ENCODE results near the gene SPATC1L.

SPATC1L gene

DNA sequence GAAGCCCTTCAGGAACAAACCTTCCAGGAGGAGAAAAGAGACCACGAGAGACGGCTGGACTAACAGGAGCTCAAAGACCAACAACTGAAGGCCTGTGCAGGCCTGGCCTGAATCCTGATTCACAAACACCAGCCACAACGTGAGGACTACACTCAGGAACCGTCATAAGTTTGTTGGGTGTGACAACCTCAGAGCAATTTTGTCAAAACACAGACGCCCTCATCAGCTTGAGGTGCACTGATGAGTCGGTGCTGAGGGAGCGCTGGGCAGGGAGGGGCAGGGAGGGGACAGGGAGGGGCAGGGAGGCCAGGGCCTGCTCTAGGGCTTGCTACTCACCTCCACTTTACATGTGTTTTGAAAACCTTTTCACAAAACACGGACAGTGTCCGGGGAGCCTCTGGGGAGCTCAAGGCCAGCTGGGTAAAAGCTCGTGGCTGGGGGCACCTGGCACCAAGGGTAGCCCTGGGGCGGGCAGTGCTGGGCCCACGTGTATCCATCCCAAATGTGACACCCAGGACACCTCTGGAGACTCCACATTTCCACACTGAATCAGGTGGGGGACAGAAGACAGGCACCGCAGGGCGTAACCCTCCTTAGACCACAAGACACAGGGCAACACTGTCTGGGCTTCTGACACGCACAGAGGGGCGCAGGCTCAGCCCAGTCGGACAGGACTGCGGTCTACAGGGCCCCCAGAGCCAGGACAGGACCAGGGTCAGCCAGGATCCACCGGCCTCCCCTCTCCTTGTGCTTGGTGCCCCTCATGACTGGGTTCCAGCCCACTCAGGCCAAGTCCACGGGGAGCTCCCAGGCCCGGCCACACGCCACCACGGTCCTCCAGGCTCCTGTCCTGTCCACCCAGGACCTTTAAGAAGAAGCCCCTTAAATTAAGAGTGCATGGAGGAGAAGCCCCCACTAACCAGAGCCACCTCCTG is 27.8 kb upstream of the SPATC1L start:
- Histone ChIP-seq H3K36me3 (ENCODE audit: control insufficient read depth in 1 of 2, insufficient read depth in 2 of 2, low read depth in 1 of 2, low read length in 2 of 2) (peaks cover 90% of the 10 kb centered on the region in 2 experiments), H2AK5ac (ENCODE audit: low read length, severe bottlenecking) (no peak overlapping the region), H3K27ac (ENCODE audit: low read length, poor library complexity, severe bottlenecking) (no peak overlapping the region), H3K27me3 (ENCODE audit: control insufficient read depth in 1 of 2, insufficient read depth in 1 of 2, low read length in 2 of 2) (no peaks in the 10 kb centered on the region), H2BK5ac (ENCODE audit: low read depth, low read length, poor library complexity, severe bottlenecking) (no peak overlapping the region), H3K9ac (ENCODE audit: low read length) (no peak overlapping the region), H3K4me2 (ENCODE audit: low read length, poor library complexity, severe bottlenecking) (no peak overlapping the region), H3K4me3 (ENCODE audit: insufficient read depth in 1 of 2, low read depth in 1 of 2, low read length in 2 of 2) (no peak overlapping the region), H4K91ac (ENCODE audit: low read length) (no peak overlapping the region), H3K18ac (ENCODE audit: low read depth in 1 of 2, low read length in 2 of 2) (no peak overlapping the region), H3K9me3 (ENCODE audit: control insufficient read depth, low read length) (no peaks in the 10 kb centered on the region), H4K8ac (ENCODE audit: low read length) (no peak overlapping the region), H3K14ac (ENCODE audit: low read length in 2 of 2) (no peak overlapping the region), H3K4me1 (ENCODE audit: control insufficient read depth, insufficient read depth, low read depth, low read length) (peaks cover 11% of the 10 kb centered on the region), H2BK12ac (ENCODE audit: low read length in 2 of 2) (no peak overlapping the region), H3K79me1 (replicated peaks; ENCODE audit: low read length, poor library complexity, severe bottlenecking) (peaks cover 56% of the 10 kb centered on the region), H2AFZ (ENCODE audit: low read depth, low read length) (no peak overlapping the region), H3K23ac (ENCODE audit: low read length in 2 of 2) (no peak overlapping the region), H3K4ac (ENCODE audit: low read depth in 1 of 2, low read length in 2 of 2) (no peak overlapping the region), H2BK120ac (ENCODE audit: low read depth, low read length) (no peak overlapping the region), H2BK15ac (ENCODE audit: low read depth, poor library complexity, severe bottlenecking) (no peak overlapping the region)
- WGBS, result 90% methylated on average over 23 of the region's 23 CpGs
- no peak for DNase-seq

DNA sequence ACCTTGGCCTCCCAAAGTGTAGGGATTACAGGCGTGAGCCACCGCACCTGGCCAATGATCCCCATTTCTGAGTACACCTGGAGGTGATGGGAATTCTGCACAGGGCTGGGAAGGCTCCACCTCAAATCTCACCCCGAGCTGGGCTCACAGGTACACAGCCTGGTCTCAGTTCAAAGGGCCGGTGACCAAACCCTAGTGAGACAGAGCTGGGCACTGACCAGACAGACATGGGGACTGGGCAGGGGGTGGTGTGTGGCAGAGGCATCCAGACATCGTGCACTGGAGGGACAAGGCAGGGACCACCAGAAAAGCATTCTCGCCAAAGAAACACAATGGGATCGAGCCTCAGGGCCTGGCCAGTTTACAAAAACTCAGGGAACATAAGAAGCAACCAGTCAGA is 27.1 kb upstream of the SPATC1L start:
- Histone ChIP-seq H4K8ac (ENCODE audit: low read length) (no peak overlapping the region), H3K4ac (ENCODE audit: low read depth in 1 of 2, low read length in 2 of 2) (no peak overlapping the region), H3K9ac (ENCODE audit: low read length) (no peak overlapping the region), H2AK5ac (ENCODE audit: low read length, severe bottlenecking) (no peak overlapping the region), H4K91ac (ENCODE audit: low read length) (no peak overlapping the region), H2BK15ac (ENCODE audit: low read depth, poor library complexity, severe bottlenecking) (no peak overlapping the region), H3K9me3 (ENCODE audit: control insufficient read depth, low read length) (no peaks in the 10 kb centered on the region), H3K18ac (ENCODE audit: low read depth in 1 of 2, low read length in 2 of 2) (no peak overlapping the region), H3K4me2 (ENCODE audit: low read length, poor library complexity, severe bottlenecking) (no peak overlapping the region), H2BK12ac (ENCODE audit: low read length in 2 of 2) (no peak overlapping the region), H3K27me3 (ENCODE audit: control insufficient read depth in 1 of 2, insufficient read depth in 1 of 2, low read length in 2 of 2) (no peaks in the 10 kb centered on the region), H2AFZ (ENCODE audit: low read depth, low read length) (no peak overlapping the region), H3K14ac (ENCODE audit: low read length in 2 of 2) (no peak overlapping the region), H2BK5ac (ENCODE audit: low read depth, low read length, poor library complexity, severe bottlenecking) (no peak overlapping the region), H3K4me1 (ENCODE audit: control insufficient read depth, insufficient read depth, low read depth, low read length) (peaks cover 11% of the 10 kb centered on the region), H3K4me3 (ENCODE audit: insufficient read depth in 1 of 2, low read depth in 1 of 2, low read length in 2 of 2) (no peak overlapping the region), H3K23ac (ENCODE audit: low read length in 2 of 2) (no peak overlapping the region), H3K79me1 (replicated peaks; ENCODE audit: low read length, poor library complexity, severe bottlenecking) (peaks cover 58% of the 10 kb centered on the region), H2BK120ac (ENCODE audit: low read depth, low read length) (no peak overlapping the region), H3K27ac (ENCODE audit: low read length, poor library complexity, severe bottlenecking) (no peak overlapping the region), H3K36me3 (ENCODE audit: control insufficient read depth in 1 of 2, insufficient read depth in 2 of 2, low read depth in 1 of 2, low read length in 2 of 2) (peaks cover 93 to 95% of the 10 kb centered on the region in 2 experiments)
- 96% methylated on average over 7 of the region's 7 CpGs for WGBS
- no peak for DNase-seq

DNA sequence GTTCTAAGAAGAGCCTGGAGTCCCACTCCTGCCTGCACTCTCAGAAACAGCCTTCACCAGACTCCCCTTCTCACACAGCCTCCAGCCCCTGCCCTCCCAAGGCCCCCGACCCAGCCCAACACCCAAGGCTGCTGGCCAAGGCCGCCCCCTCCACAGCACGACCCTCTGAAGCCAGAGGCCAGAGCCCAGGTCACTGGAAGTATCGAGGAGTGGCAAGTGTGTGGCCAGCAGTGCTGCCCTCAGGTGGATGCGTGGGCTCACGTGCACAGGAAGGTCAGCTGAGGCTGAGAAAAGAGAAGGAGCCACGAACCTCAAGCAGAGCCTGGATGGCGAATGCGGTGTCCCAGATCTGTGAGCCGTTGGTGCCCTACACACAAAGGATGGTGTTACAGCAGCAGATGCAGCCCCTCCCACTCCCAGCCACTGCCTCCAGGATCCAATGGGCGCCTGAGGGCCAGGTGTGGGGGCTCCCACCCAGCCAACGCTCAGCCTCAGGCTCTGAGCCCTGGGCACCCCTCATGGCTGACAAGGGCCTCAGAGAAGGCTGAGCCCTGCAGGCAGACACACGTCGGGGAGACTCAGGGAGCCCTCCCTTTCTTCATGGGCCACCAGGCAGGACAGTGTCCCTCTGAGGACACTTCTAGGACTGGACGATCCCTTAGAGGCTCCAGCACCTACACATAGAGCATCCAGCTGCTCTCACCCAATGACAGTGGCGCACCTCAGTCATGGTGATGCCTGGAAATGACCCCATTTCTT is 26.3 kb upstream of the SPATC1L start:
- no peak overlapping the region for H2AFZ ChIP-seq (ENCODE audit: low read depth, low read length)
- no peak overlapping the region for H2AK5ac ChIP-seq (ENCODE audit: low read length, severe bottlenecking)
- H4K91ac ChIP-seq (ENCODE audit: low read length), result no peak overlapping the region
- H3K4me3 ChIP-seq (ENCODE audit: insufficient read depth in 1 of 2, low read depth in 1 of 2, low read length in 2 of 2), result no peak overlapping the region
- H3K4me2 ChIP-seq (ENCODE audit: low read length, poor library complexity, severe bottlenecking), result no peak overlapping the region
- no peaks in the 10 kb centered on the region for H3K9me3 ChIP-seq (ENCODE audit: control insufficient read depth, low read length)
- H2BK15ac ChIP-seq (ENCODE audit: low read depth, poor library complexity, severe bottlenecking), result no peak overlapping the region
- H3K18ac ChIP-seq (ENCODE audit: low read depth in 1 of 2, low read length in 2 of 2), result no peak overlapping the region
- H4K8ac ChIP-seq (ENCODE audit: low read length), result no peak overlapping the region
- WGBS, result 95% methylated on average over 16 of the region's 16 CpGs
- H2BK120ac ChIP-seq (ENCODE audit: low read depth, low read length), result no peak overlapping the region
- H3K9ac ChIP-seq (ENCODE audit: low read length), result no peak overlapping the region
- no peak for DNase-seq
- H3K27me3 ChIP-seq (ENCODE audit: control insufficient read depth in 1 of 2, insufficient read depth in 1 of 2, low read length in 2 of 2), result no peaks in the 10 kb centered on the region
- H3K14ac ChIP-seq (ENCODE audit: low read length in 2 of 2), result no peak overlapping the region
- no peak overlapping the region for H2BK5ac ChIP-seq (ENCODE audit: low read depth, low read length, poor library complexity, severe bottlenecking)
- no peak overlapping the region for H2BK12ac ChIP-seq (ENCODE audit: low read length in 2 of 2)
- H3K4me1 ChIP-seq (ENCODE audit: control insufficient read depth, insufficient read depth, low read depth, low read length), result peaks cover 11% of the 10 kb centered on the region
- no peak overlapping the region for H3K23ac ChIP-seq (ENCODE audit: low read length in 2 of 2)
- H3K27ac ChIP-seq (ENCODE audit: low read length, poor library complexity, severe bottlenecking), result no peak overlapping the region
- H3K79me1 ChIP-seq (replicated peaks; ENCODE audit: low read length, poor library complexity, severe bottlenecking), result peaks cover 50% of the 10 kb centered on the region
- peaks cover 93 to 95% of the 10 kb centered on the region in 2 experiments for H3K36me3 ChIP-seq (ENCODE audit: control insufficient read depth in 1 of 2, insufficient read depth in 2 of 2, low read depth in 1 of 2, low read length in 2 of 2)
- H3K4ac ChIP-seq (ENCODE audit: low read depth in 1 of 2, low read length in 2 of 2), result no peak overlapping the region
